WTC11 (cell line): ENCODE data around the gene CDH12. TPM values are rescaled to one million over a fixed set of nuclear protein-coding genes. Genes with fewer than 3 reads are reported as not detected.
A peak's percentile ranks its signal among the peaks of the same experiment; 100 is the strongest.

Source experiments
- ATAC-seq: fragments of 200-7000 bp; cut with Tn5 transposase; 2 replicates; pipeline ENCODE4 v1.10.0; 2021; ENCODE audit warnings: mild to moderate bottlenecking, moderate library complexity
- CTCF ChIA-PET: fragments of 300-600 bp; sonication (Branson Sonifier 250); formaldehyde crosslinking; loops from one replicate; lab custom pipeline; 2021; ENCODE audit warnings: antibody characterized with exemption; lab: Charles Lee
- POLR2A ChIA-PET: fragments of 350-600 bp; sonication (Branson Sonifier 250); formaldehyde crosslinking; loops from one replicate; lab custom pipeline; 2021; ENCODE audit warnings: antibody characterized with exemption; lab: Charles Lee
- DNase-seq: peaks from one replicate; pipeline ENCODE4 v3.0.0; 2021; ENCODE audit warnings: low spot score
- H3K27ac Mint-ChIP-seq: 2 replicates; pipeline ENCODE4 v1.8.0; 2021; ENCODE audit warnings: mixed read lengths
- H3K27me3 Mint-ChIP-seq: 2 replicates; pipeline ENCODE4 v1.8.0; 2021; ENCODE audit warnings: low read depth, mild to moderate bottlenecking, moderate library complexity, mixed read lengths
- H3K36me3 Mint-ChIP-seq: 2 replicates; pipeline ENCODE4 v1.8.0; 2021; ENCODE audit warnings: mixed read lengths
- H3K4me1 Mint-ChIP-seq: 2 replicates; pipeline ENCODE4 v1.8.0; 2022; ENCODE audit warnings: mixed read lengths
- H3K4me3 Mint-ChIP-seq: 2 replicates; pipeline ENCODE4 v1.8.0; 2021; ENCODE audit warnings: mild to moderate bottlenecking, moderate library complexity, mixed read lengths
- H3K9me3 Mint-ChIP-seq: 2 replicates; pipeline ENCODE4 v1.8.0; 2021; ENCODE audit warnings: mixed read lengths
- CTCF ChIP-seq: fragments of 200-600 bp; IDR thresholded peaks from 2 replicates; pipeline ENCODE4 v1.8.0; 2022; ENCODE audit warnings: antibody characterized with exemption
- E2F5 ChIP-seq: sonication (generic); formaldehyde crosslinking; IDR thresholded peaks from 2 replicates; pipeline ENCODE4 v1.8.1; 2022; ENCODE audit warnings: mild to moderate bottlenecking, moderate library complexity, missing genetic modification reagents
- ELF4 ChIP-seq: sonication (generic); formaldehyde crosslinking; IDR thresholded peaks from 2 replicates; pipeline ENCODE4 v1.8.1; 2022; ENCODE audit warnings: low read depth, mild to moderate bottlenecking, moderate library complexity, missing genetic modification reagents
- FOXJ3 ChIP-seq: sonication (generic); formaldehyde crosslinking; IDR thresholded peaks from 2 replicates; pipeline ENCODE4 v1.9.0; 2021; ENCODE audit warnings: missing genetic modification reagents, mild to moderate bottlenecking, borderline replicate concordance
- FOXK1 ChIP-seq: sonication (generic); formaldehyde crosslinking; IDR thresholded peaks from 2 replicates; pipeline ENCODE4 v1.8.0; 2022; ENCODE audit warnings: mild to moderate bottlenecking, moderate library complexity, missing genetic modification reagents
- NR3C1 ChIP-seq: sonication (generic); formaldehyde crosslinking; conservative IDR thresholded peaks from 2 replicates; pipeline ENCODE4 v1.8.1; 2023; ENCODE audit warnings: low read depth, mild to moderate bottlenecking, missing genetic modification reagents
- OVOL2 ChIP-seq: fragments of 250-450 bp; sonication (Bioruptor Pico); IDR thresholded peaks from 2 replicates; pipeline ENCODE4 v1.9.0; 2021; ENCODE audit warnings: mild to moderate bottlenecking, borderline replicate concordance
- PRDM15 ChIP-seq: sonication (generic); formaldehyde crosslinking; IDR thresholded peaks from 2 replicates; pipeline ENCODE4 v1.8.0; 2022; ENCODE audit warnings: missing genetic modification reagents
- RORB ChIP-seq: fragments of 250-450 bp; sonication (Bioruptor Pico); IDR thresholded peaks from 2 replicates; pipeline ENCODE4 v1.9.0; 2021; ENCODE audit warnings: mild to moderate bottlenecking
- SMAD4 ChIP-seq: sonication (generic); formaldehyde crosslinking; IDR thresholded peaks from 2 replicates; pipeline ENCODE4 v1.8.0; 2022; ENCODE audit warnings: mild to moderate bottlenecking, missing genetic modification reagents
- TCF7 ChIP-seq: sonication (generic); formaldehyde crosslinking; IDR thresholded peaks from 2 replicates; pipeline ENCODE4 v1.8.0; 2022; ENCODE audit warnings: mild to moderate bottlenecking, low read depth, missing genetic modification reagents, moderate library complexity
- ZNF232 ChIP-seq: sonication (generic); formaldehyde crosslinking; IDR thresholded peaks from 2 replicates; pipeline ENCODE4 v1.8.0; 2022; ENCODE audit warnings: mild to moderate bottlenecking, missing genetic modification reagents
- ZNF263 ChIP-seq: sonication (generic); formaldehyde crosslinking; IDR thresholded peaks from 2 replicates; pipeline ENCODE4 v1.8.1; 2022; ENCODE audit warnings: low read depth, mild to moderate bottlenecking, moderate library complexity, missing genetic modification reagents
- ZNF317 ChIP-seq: sonication (generic); formaldehyde crosslinking; IDR thresholded peaks from 2 replicates; pipeline ENCODE4 v1.8.1; 2023; ENCODE audit warnings: low read depth, mild to moderate bottlenecking, moderate library complexity, missing genetic modification reagents, borderline replicate concordance
- ZSCAN18 ChIP-seq: fragments of 250-450 bp; sonication (Bioruptor Pico); IDR thresholded peaks from 2 replicates; pipeline ENCODE4 v2.1.2; 2022; ENCODE audit warnings: mild to moderate bottlenecking, moderate library complexity
- total RNA-seq: library from RNA; stranded (reverse); gene quantifications from 3 replicates; pipeline ENCODE4 v1.2.3, GENCODE V29; 2021
- TF ChIP-seq, protein P1 (sequence below): sonication (generic); formaldehyde crosslinking; IDR thresholded peaks from 2 replicates; pipeline ENCODE4 v1.8.1; 2023; ENCODE audit warnings: mild to moderate bottlenecking, missing genetic modification reagents, moderate library complexity
- TF ChIP-seq, protein P2 (sequence below): fragments of 250-450 bp; sonication (Bioruptor Pico); IDR thresholded peaks from 2 replicates; pipeline ENCODE4 v1.9.0; 2021; ENCODE audit warnings: mild to moderate bottlenecking
- TF ChIP-seq, protein P3 (sequence below): sonication (generic); formaldehyde crosslinking; conservative IDR thresholded peaks from 2 replicates; pipeline ENCODE4 v1.8.1; 2023; ENCODE audit warnings: mild to moderate bottlenecking, low read depth, missing genetic modification reagents, moderate library complexity
- TF ChIP-seq, protein P4 (sequence below): sonication (generic); formaldehyde crosslinking; IDR thresholded peaks from 2 replicates; pipeline ENCODE4 v1.8.1; 2023; ENCODE audit warnings: mild to moderate bottlenecking, missing genetic modification reagents

The CDH12 gene
- total RNA-seq, 1 experiment from 2014 or later: not detected

DNA sequence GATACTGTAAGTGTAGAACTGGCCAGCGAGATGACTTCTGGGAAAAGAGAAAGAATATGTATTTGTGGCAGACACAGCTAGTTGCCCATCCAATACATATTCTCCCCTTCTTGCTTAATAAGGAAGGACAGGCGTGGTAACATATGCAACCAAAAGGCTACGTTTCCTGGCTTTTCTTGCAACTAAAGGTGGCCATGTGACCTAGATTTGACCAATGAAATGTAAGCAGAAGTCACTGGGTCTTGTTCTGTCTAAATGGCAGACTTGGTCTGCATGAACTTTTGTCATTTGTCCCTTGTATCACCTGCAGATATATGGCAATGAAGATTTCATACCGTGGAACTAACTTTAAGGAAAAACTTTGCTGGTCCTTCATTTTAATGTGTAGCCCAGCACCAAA is 183.8 kb downstream of the CDH12 start:
- DNase-seq (no peak), ATAC-seq (no peak)
- Mint-ChIP-seq H3K9me3 (peaks cover 17% of the 10 kb centered on the region), H3K27me3 (no peaks in the 10 kb centered on the region), H3K4me3 (no peak overlapping the region), H3K36me3 (peaks cover 4% of the 10 kb centered on the region), H3K27ac (no peak overlapping the region), H3K4me1 (peaks cover 8% of the 10 kb centered on the region)
- TF ChIP-seq, protein P1, sequence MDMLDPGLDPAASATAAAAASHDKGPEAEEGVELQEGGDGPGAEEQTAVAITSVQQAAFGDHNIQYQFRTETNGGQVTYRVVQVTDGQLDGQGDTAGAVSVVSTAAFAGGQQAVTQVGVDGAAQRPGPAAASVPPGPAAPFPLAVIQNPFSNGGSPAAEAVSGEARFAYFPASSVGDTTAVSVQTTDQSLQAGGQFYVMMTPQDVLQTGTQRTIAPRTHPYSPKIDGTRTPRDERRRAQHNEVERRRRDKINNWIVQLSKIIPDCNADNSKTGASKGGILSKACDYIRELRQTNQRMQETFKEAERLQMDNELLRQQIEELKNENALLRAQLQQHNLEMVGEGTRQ (CRISPR knock-in tag): peak; percentile 71
- TF ChIP-seq NR3C1 (CRISPR knock-in tag) (no peak), SMAD4 (CRISPR knock-in tag) (no peak), ZNF232 (CRISPR knock-in tag) (no peak)
- ChIA-PET CTCF (no interaction called here), POLR2A (no interaction called here)

DNA sequence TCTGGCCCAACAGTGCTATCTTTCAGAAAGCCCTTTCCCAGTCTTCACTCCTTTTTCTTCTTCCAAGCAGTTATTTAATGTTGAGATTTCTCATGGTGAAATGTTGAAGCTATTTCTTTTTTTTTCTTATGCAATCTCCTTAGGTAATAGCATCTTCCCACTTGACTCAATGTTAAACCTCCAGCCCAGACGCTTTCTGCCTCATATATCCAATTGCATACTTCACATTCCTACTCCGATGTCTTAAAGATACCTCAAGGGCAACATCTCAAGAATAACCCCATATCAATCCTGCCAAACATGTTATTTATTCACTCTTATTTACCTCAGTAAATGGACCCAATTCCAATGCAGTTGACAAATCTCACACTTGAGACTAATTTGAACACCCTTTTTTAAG is 187.3 kb downstream of the CDH12 start:
- ChIA-PET CTCF (no interaction called here), POLR2A (no interaction called here)
- H3K4me3 Mint-ChIP-seq: no peak overlapping the region

More for the DNA sequence above, 187.3 kb downstream of the CDH12 start:
- Mint-ChIP-seq H3K27me3 (no peaks in the 10 kb centered on the region), H3K36me3 (no peaks in the 10 kb centered on the region), H3K27ac (no peak overlapping the region), H3K9me3 (peaks cover 7% of the 10 kb centered on the region; the same call in 1 of the 2 replicates), H3K4me1 (peaks cover 31% of the 10 kb centered on the region)
- DNase-seq: no peak
- TF ChIP-seq FOXJ3: no peak
- TF ChIP-seq ZNF317 (CRISPR knock-in tag): no peak
- TF ChIP-seq E2F5 (CRISPR knock-in tag): no peak
- TF ChIP-seq OVOL2 (CRISPR knock-in tag): no peak
- no peak for TF ChIP-seq TCF7 (CRISPR knock-in tag)
- no peak for TF ChIP-seq ZNF263 (CRISPR knock-in tag)
- no peak for TF ChIP-seq ZSCAN18 (CRISPR knock-in tag)
- TF ChIP-seq, protein P2, sequence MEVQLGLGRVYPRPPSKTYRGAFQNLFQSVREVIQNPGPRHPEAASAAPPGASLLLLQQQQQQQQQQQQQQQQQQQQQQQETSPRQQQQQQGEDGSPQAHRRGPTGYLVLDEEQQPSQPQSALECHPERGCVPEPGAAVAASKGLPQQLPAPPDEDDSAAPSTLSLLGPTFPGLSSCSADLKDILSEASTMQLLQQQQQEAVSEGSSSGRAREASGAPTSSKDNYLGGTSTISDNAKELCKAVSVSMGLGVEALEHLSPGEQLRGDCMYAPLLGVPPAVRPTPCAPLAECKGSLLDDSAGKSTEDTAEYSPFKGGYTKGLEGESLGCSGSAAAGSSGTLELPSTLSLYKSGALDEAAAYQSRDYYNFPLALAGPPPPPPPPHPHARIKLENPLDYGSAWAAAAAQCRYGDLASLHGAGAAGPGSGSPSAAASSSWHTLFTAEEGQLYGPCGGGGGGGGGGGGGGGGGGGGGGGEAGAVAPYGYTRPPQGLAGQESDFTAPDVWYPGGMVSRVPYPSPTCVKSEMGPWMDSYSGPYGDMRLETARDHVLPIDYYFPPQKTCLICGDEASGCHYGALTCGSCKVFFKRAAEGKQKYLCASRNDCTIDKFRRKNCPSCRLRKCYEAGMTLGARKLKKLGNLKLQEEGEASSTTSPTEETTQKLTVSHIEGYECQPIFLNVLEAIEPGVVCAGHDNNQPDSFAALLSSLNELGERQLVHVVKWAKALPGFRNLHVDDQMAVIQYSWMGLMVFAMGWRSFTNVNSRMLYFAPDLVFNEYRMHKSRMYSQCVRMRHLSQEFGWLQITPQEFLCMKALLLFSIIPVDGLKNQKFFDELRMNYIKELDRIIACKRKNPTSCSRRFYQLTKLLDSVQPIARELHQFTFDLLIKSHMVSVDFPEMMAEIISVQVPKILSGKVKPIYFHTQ (CRISPR knock-in tag): no peak
- TF ChIP-seq CTCF: no peak
- no peak for TF ChIP-seq PRDM15
- TF ChIP-seq, protein P3, sequence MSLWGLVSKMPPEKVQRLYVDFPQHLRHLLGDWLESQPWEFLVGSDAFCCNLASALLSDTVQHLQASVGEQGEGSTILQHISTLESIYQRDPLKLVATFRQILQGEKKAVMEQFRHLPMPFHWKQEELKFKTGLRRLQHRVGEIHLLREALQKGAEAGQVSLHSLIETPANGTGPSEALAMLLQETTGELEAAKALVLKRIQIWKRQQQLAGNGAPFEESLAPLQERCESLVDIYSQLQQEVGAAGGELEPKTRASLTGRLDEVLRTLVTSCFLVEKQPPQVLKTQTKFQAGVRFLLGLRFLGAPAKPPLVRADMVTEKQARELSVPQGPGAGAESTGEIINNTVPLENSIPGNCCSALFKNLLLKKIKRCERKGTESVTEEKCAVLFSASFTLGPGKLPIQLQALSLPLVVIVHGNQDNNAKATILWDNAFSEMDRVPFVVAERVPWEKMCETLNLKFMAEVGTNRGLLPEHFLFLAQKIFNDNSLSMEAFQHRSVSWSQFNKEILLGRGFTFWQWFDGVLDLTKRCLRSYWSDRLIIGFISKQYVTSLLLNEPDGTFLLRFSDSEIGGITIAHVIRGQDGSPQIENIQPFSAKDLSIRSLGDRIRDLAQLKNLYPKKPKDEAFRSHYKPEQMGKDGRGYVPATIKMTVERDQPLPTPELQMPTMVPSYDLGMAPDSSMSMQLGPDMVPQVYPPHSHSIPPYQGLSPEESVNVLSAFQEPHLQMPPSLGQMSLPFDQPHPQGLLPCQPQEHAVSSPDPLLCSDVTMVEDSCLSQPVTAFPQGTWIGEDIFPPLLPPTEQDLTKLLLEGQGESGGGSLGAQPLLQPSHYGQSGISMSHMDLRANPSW: no peak
- TF ChIP-seq ELF4 (CRISPR knock-in tag): no peak
- TF ChIP-seq RORB (CRISPR knock-in tag): no peak
- no peak for TF ChIP-seq FOXK1 (CRISPR knock-in tag)
- TF ChIP-seq, protein P4, sequence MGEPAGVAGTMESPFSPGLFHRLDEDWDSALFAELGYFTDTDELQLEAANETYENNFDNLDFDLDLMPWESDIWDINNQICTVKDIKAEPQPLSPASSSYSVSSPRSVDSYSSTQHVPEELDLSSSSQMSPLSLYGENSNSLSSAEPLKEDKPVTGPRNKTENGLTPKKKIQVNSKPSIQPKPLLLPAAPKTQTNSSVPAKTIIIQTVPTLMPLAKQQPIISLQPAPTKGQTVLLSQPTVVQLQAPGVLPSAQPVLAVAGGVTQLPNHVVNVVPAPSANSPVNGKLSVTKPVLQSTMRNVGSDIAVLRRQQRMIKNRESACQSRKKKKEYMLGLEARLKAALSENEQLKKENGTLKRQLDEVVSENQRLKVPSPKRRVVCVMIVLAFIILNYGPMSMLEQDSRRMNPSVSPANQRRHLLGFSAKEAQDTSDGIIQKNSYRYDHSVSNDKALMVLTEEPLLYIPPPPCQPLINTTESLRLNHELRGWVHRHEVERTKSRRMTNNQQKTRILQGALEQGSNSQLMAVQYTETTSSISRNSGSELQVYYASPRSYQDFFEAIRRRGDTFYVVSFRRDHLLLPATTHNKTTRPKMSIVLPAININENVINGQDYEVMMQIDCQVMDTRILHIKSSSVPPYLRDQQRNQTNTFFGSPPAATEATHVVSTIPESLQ (CRISPR knock-in tag): no peak
- no peak for ATAC-seq
